B cell (primary cell): ENCODE results near the gene AGAP1.

ENCODE experiments used
- CTCF ChIP-seq: fragments of 200-600 bp; IDR thresholded peaks from one replicate; pipeline ENCODE4 v1.8.0; 2022; ENCODE audit warnings: antibody characterized with exemption, mild to moderate bottlenecking
- EZH2 ChIP-seq: IDR thresholded peaks from 2 replicates; pipeline ENCODE4 v1.6.1; 2012; ENCODE audit warnings: borderline replicate concordance, low read depth, mild to moderate bottlenecking, moderate library complexity, low read length; ENCODE audit not compliant: insufficient read depth, poor library complexity, severe bottlenecking

DNA sequence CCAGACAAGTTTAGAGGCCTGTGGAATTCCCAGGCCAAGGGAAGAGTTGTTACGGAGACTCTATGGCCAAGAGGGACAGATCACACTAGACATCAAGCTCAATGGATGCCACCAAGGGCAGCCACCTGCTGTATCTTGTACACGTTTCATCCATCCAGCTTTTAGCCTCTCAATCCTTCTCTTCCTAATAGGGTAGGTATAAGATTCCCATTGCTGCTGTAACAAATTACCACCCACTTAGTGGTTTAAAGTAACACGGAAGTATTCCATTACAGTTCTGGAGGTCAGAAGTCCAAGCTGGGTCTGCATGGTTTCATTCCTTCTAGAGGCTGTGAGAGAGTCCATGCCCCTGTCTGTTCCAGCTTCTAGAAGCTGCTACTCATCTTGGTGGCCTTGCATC lies 586.6 kb downstream of the AGAP1 start:
- TF ChIP-seq CTCF (no peak), EZH2 (no peak)
